ENCODE measurements around the gene APLP2.
"Not testable (repeated sequence)": the region's sequence is repeated elsewhere in the genome, so short reads cannot be mapped to it uniquely, and the experiment has no call there.

Gene APLP2

GRCh38 chr11:130061017-130061416, 8.7 kb upstream of the APLP2 start:
- DNase-seq (ENCODE audit: low read depth): no peak

- no peak for DNase-seq (ENCODE audit: low read depth)
Measured at GRCh38 chr11:130062026-130062425, 7.7 kb upstream of the APLP2 start.

- DNase-seq (ENCODE audit: low read depth): no peak
Measured at GRCh38 chr11:130063451-130063850, 6.2 kb upstream of the APLP2 start.

GRCh38 chr11:130064596-130064995, 5.1 kb upstream of the APLP2 start:
- DNase-seq (ENCODE audit: low read depth): no peak

- no peak for DNase-seq (ENCODE audit: low read depth)
Measured at GRCh38 chr11:130066338-130066737, 3.4 kb upstream of the APLP2 start.

GRCh38 chr11:130068546-130068985, 1.1 kb upstream of the APLP2 start:
- DNase-seq (ENCODE audit: low read depth): no peak

GRCh38 chr11:130068986-130069658, 572 bp upstream of the APLP2 start:
- DNase-seq (ENCODE audit: low read depth): peak; percentile 12

GRCh38 chr11:130070109-130070845, 583 bp downstream of the APLP2 start:
- no peak for DNase-seq (ENCODE audit: low read depth)

- no peak for DNase-seq (ENCODE audit: low read depth)
Measured at GRCh38 chr11:130070846-130071200, 1.1 kb downstream of the APLP2 start.

GRCh38 chr11:130071211-130071712, 1.6 kb downstream of the APLP2 start:
- DNase-seq (ENCODE audit: low read depth): no peak

GRCh38 chr11:130074736-130075135, 5.0 kb downstream of the APLP2 start:
- no peak for DNase-seq (ENCODE audit: low read depth)

GRCh38 chr11:130076778-130077481, 7.2 kb downstream of the APLP2 start:
- DNase-seq (ENCODE audit: low read depth): no peak

GRCh38 chr11:130077671-130078070, 8.0 kb downstream of the APLP2 start:
- DNase-seq (ENCODE audit: low read depth): no peak

- DNase-seq (ENCODE audit: low read depth): no peak
Measured at GRCh38 chr11:130078080-130078479, 8.4 kb downstream of the APLP2 start.

- no peak for DNase-seq (ENCODE audit: low read depth)
Measured at GRCh38 chr11:130085671-130086290, 16.1 kb downstream of the APLP2 start.

GRCh38 chr11:130086669-130087068, 17.0 kb downstream of the APLP2 start:
- no peak for DNase-seq (ENCODE audit: low read depth)

GRCh38 chr11:130087294-130087926, 17.7 kb downstream of the APLP2 start:
- DNase-seq (ENCODE audit: low read depth): no peak

GRCh38 chr11:130088217-130088616, 18.5 kb downstream of the APLP2 start:
- DNase-seq (ENCODE audit: low read depth): no peak

- no peak for DNase-seq (ENCODE audit: low read depth)
Measured at GRCh38 chr11:130088919-130089673, 19.4 kb downstream of the APLP2 start.

GRCh38 chr11:130089674-130090073, 20.0 kb downstream of the APLP2 start:
- DNase-seq (ENCODE audit: low read depth): no peak

- not testable (repeated sequence) for DNase-seq (ENCODE audit: low read depth)
Measured at GRCh38 chr11:130090517-130090916, 20.8 kb downstream of the APLP2 start.
